Large intestine (tissue), 3 donors: ENCODE measurements around the gene VWF. TPM values are rescaled to one million over a fixed set of nuclear protein-coding genes. Genes with fewer than 3 reads are reported as not detected.
A peak's percentile ranks its signal among the peaks of the same experiment; 100 is the strongest.

ENCODE experiments used
- DNase-seq, 2 donors: peaks; one replicate each; pipeline versions ENCODE4 v3.0.0 to v3.0.0-alpha.2; 2013
- H3K27ac ChIP-seq: one replicate; pipeline ENCODE4 v1.5.1; 2013; ENCODE audit warnings: low read length
- H3K27me3 ChIP-seq: 2 replicates; pipeline ENCODE4 v1.6.1; 2013; ENCODE audit warnings: low read length; ENCODE audit not compliant: control insufficient read depth, insufficient read depth
- H3K36me3 ChIP-seq: 2 replicates; pipeline ENCODE4 v1.6.1; 2013; ENCODE audit warnings: low read length; ENCODE audit not compliant: control insufficient read depth, insufficient read depth
- H3K4me1 ChIP-seq: one replicate; pipeline ENCODE4 v1.6.1; 2013; ENCODE audit warnings: low read length; ENCODE audit not compliant: control insufficient read depth, insufficient read depth
- H3K4me3 ChIP-seq: one replicate; pipeline ENCODE4 v1.5.1; 2013; ENCODE audit warnings: low read length
- H3K9me3 ChIP-seq: one replicate; pipeline ENCODE4 v1.6.1; 2013; ENCODE audit warnings: mild to moderate bottlenecking, low read depth, low read length, moderate library complexity; ENCODE audit not compliant: control insufficient read depth
- WGBS: methylation state at CpG from one replicate; pipeline ENCODE4 v1.1.5; 2013; ENCODE audit warnings: low lambda C conversion rate; ENCODE audit not compliant: insufficient coverage; 5-methylcytosine and 5-hydroxymethylcytosine counted together
- polyA plus RNA-seq: library from polyadenylated mRNA; unstranded; fragments of 120-200 nt; gene quantifications from one replicate; pipeline ENCODE4 v1.2.1, GENCODE V29; 2013

VWF gene
- polyA plus RNA-seq, 1 donor: 13.8 TPM

DNA sequence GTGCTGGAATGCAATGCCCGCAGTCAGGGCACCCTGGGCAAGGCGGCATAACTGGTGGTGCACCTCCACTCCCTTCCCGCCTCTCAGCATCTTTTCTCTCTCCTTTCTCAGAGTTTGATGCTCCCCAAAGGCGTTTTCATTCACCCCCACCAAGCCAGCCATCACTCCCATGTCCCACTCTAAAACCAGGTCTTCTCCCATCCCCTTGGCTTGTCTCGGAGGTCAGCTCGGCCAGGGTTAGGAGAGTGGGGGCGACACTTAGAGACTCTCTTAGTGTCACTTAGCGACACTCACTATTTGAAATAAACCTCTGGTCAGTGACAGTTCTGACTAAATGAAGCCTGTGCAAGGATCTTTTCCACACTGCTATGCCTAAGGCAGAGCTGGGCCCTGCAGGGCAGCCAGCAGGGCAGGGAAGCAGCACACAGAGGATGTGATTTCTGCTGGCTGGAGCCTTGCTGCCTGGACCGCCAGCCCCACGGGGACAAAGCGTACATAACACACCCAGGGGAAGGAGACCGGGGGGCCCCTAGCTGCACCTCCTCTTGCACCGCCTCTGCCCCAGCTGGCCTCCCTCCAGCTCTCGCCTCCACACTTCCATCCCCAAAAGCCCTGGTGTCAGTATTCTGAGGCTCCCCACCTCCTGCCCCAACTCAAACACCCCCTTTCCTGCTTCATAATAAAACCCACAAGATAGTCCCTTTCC is 64.5 kb downstream of the VWF start:
- no peaks in the 10 kb centered on the region for H3K9me3 ChIP-seq
- peaks cover 18% of the 10 kb centered on the region for H3K4me1 ChIP-seq
- WGBS: 100% methylated on average over 2 of the region's 14 CpGs
- H3K36me3 ChIP-seq: no peaks in the 10 kb centered on the region
- H3K27me3 ChIP-seq: peaks cover 8% of the 10 kb centered on the region
- H3K27ac ChIP-seq: no peak overlapping the region
- no peak overlapping the region for H3K4me3 ChIP-seq
- peak in 1 of 2 donors; percentile 34 for DNase-seq

GRCh38 chr12:6059221-6059620 is 65.2 kb downstream of the VWF start:
- H3K27me3 ChIP-seq: peaks cover 8% of the 10 kb centered on the region
- DNase-seq: no peak
- no peaks in the 10 kb centered on the region for H3K9me3 ChIP-seq
- H3K36me3 ChIP-seq: no peaks in the 10 kb centered on the region
- WGBS: 80% methylated on average over 1 of the region's 3 CpGs
- peaks cover 18% of the 10 kb centered on the region for H3K4me1 ChIP-seq
- no peak overlapping the region for H3K27ac ChIP-seq
- no peak overlapping the region for H3K4me3 ChIP-seq

DNA sequence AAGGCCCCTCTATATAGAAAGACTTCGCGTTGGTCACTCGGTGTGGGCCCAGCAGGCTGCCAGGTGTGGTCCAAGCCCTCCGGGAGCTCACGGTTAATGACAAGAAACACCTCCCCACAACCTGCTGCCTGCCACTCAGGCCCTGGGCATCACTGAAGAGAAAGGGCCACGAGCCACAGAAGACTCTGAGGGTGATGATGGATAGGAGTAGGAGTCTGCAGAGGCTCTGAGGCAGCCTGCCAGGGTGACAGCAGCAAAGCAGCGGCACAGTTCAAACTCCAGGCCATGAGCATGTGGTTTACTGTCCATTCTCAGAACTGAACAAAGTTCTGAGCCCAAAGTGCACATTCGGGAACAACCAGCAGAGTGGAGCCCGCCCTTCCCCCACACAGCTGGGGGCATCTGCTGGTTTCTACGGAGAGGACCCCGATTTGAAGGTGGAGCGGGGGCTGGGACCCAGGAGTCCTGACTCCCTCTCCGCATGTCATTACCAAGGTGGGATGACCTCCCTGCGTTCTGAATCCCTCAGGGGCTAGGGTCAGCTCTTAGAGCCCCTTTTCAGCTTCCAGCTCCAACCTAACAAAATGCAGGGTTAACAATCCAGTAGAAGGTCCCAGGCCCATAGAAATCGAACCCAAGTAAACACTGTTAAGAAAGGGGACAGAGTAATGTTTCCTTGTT is 65.8 kb downstream of the VWF start:
- Histone ChIP-seq H3K9me3 (no peaks in the 10 kb centered on the region), H3K36me3 (no peaks in the 10 kb centered on the region), H3K4me3 (no peak overlapping the region), H3K4me1 (peaks cover 18% of the 10 kb centered on the region), H3K27me3 (peaks cover 8% of the 10 kb centered on the region), H3K27ac (no peak overlapping the region)
- no CpG with 5 or more reads among the region's 15 CpGs for WGBS
- peak; percentile 68 to 80 for DNase-seq

DNA sequence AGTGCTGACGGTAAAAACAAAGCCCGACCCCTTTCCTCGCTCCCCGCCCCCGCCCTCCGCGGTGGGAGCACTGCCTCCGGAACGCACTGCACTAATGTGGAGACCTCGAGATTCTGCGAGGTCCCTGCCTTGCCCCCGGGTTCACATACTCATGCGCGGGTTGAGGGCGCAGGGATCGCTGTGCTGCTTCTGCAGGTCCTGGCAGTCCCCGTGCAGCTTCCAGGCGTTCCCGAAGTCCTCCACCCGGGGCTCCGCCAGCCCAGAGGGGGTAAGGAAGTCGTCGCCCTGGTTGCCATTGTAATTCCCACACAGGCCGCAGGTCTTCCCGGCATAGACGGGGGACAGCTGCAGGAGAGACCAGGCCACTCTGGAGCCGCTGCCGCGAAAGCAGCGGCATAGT is 66.8 kb downstream of the VWF start:
- WGBS: 80% methylated on average over 1 of the region's 30 CpGs
- no peak for DNase-seq
- Histone ChIP-seq H3K4me3 (no peak overlapping the region), H3K27ac (no peak overlapping the region), H3K36me3 (no peaks in the 10 kb centered on the region), H3K9me3 (no peaks in the 10 kb centered on the region), H3K27me3 (peaks cover 8% of the 10 kb centered on the region), H3K4me1 (peaks cover 18% of the 10 kb centered on the region)

DNA sequence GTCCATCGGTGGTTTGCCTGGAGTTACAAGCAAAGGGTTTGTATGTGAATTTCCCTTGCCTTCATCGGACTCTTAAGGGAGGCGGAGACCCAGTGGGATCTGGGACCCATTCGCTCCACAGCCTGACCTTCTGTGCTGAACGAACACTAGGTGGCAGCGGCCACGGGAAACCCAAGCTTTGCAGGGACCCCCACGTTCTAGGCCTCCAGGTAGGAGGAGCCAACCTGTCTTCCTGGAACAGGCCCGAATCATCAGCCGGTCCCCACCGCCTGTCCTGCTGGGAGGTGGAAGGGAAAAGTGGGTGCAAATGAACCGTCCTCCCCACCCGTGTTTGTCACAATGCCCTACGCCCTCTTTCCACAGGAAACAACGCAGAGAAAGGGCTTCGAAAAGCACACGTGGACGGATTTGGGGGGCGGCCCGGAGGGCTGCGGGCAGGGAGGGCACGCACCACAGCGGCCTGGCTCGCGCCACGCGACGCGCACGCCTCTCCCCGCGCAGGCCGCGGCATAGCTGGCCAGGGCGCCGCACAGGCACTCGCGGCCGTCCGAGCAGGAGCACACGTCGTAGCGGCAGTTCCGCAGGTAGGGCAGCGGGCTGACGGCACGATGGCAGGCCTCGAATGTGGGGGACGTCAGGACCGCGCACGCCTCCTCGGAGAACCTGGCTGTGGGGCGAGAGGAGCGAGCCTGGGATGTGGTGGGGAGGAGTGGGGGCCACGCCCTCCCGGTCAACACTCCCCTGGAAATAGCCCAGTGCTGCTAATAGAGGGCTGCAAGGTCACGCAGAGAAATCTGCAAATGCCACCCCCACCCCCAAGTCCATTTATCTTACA is 67.8 kb downstream of the VWF start:
- Histone ChIP-seq H3K4me1 (peaks cover 18% of the 10 kb centered on the region), H3K4me3 (peak overlapping the region; percentile 30), H3K36me3 (no peaks in the 10 kb centered on the region), H3K27ac (no peak overlapping the region), H3K9me3 (no peaks in the 10 kb centered on the region), H3K27me3 (peaks cover 8% of the 10 kb centered on the region)
- DNase-seq: peak in 1 of 2 donors; percentile 58
- no CpG with 5 or more reads among the region's 58 CpGs for WGBS

GRCh38 chr12:6053541-6053940 is 70.9 kb downstream of the VWF start:
- Histone ChIP-seq H3K4me1 (peaks cover 22% of the 10 kb centered on the region), H3K27me3 (peaks cover 8% of the 10 kb centered on the region), H3K4me3 (no peak overlapping the region), H3K9me3 (no peaks in the 10 kb centered on the region), H3K27ac (no peak overlapping the region), H3K36me3 (no peaks in the 10 kb centered on the region)
- no peak for DNase-seq
- no CpG with 5 or more reads among the region's 4 CpGs for WGBS

DNA sequence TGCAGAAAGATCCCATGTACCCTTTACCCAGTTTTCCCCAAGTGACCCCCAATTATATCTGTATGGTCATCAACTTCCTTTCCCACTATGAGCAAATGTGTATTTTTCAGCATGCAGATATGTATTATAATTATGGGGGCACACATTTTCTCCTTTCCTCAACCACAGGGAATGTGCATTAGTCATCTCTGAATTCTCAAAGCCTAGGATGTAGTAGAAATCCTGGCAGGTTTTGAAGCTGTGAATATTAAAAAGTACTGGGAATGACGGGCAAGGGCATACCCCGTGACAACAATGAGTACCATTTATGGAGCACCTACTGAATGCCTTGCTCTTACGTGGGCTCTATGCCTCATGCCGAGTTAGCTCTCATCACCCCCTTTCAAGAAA is 71.5 kb downstream of the VWF start:
- H3K27ac ChIP-seq: no peak overlapping the region
- no peaks in the 10 kb centered on the region for H3K9me3 ChIP-seq
- no peaks in the 10 kb centered on the region for H3K36me3 ChIP-seq
- peaks cover 8% of the 10 kb centered on the region for H3K27me3 ChIP-seq
- no CpG with 5 or more reads among the region's 4 CpGs for WGBS
- DNase-seq: no peak
- no peak overlapping the region for H3K4me3 ChIP-seq
- H3K4me1 ChIP-seq: peaks cover 18% of the 10 kb centered on the region

DNA sequence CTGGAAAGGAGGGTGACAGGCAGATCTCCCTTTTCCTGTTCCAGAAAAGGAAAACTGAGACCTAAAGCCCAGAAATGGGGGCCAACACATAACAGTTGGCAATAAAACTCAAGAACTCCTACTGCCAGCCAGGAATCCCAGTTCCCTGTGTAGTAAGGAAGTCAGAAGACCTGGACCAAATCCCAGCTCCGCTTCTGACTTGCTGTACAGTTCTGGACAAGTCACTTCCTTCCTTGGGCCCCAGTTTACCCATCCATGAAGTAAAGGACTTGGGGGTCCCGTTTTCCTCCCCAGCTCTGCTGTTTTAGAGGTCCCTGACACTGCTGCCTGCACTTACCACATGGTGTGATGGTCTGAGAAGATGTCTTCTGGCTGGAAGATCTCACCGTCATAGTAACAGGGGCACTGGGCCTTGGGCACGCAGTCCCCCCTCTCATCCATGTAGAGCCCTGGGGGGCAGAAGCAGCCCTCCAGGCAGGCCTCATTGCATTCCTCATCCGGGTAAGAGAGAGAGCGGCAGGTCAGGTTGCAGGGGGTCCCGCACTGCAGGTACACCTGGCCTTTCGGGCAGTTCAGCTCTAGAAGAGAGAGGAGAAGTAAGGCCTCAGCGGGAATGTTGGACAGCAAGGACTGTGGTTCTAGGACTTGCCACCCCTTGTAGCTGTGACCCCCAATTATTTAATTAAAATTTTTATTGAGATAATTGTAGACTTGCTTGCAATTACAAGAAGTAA is 72.1 kb downstream of the VWF start:
- no peak overlapping the region for H3K27ac ChIP-seq
- WGBS: no CpG with 5 or more reads among the region's 9 CpGs

DNA sequence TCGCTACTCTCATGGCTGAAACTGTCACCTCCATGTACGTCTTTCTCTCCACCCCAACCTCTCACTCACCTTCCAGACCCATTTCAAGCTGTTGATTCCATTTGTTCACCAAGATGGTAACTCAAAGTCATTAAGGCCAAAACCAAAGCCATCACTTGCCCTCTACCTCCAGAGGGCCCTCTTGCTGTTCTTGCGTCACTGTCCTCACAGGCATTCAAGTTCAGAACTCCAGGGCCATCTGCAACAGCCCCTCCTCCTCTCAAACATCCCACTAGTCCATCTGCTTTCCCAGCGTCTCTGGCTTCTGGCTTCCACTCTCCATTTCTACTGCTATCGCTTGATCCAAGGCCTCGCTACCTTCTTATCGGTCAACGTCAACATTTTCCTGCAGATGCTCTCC is 74.5 kb downstream of the VWF start:
- DNase-seq: no peak
- Histone ChIP-seq H3K36me3 (no peaks in the 10 kb centered on the region), H3K27me3 (peaks cover 2% of the 10 kb centered on the region), H3K27ac (no peak overlapping the region), H3K9me3 (no peaks in the 10 kb centered on the region), H3K4me3 (no peak overlapping the region), H3K4me1 (peaks cover 8% of the 10 kb centered on the region)
- 80% methylated on average over 2 of the region's 8 CpGs for WGBS

More for the DNA sequence above, 72.1 kb downstream of the VWF start:
- Histone ChIP-seq H3K27me3 (peaks cover 8% of the 10 kb centered on the region), H3K4me3 (no peak overlapping the region), H3K9me3 (no peaks in the 10 kb centered on the region), H3K4me1 (peaks cover 18% of the 10 kb centered on the region), H3K36me3 (no peaks in the 10 kb centered on the region)
- DNase-seq: no peak

- H3K4me3 ChIP-seq: no peak overlapping the region
- H3K27me3 ChIP-seq: peaks cover 2% of the 10 kb centered on the region
- DNase-seq: peak in 1 of 2 donors; percentile 38
- no peaks in the 10 kb centered on the region for H3K36me3 ChIP-seq
- H3K4me1 ChIP-seq: peaks cover 8% of the 10 kb centered on the region
- H3K9me3 ChIP-seq: no peaks in the 10 kb centered on the region
- H3K27ac ChIP-seq: peak overlapping the region; percentile 23
Measured at GRCh38 chr12:6049587-6049986, 74.9 kb downstream of the VWF start.
